ENCODE results near the gene CD177. TPM values are rescaled to one million over a fixed set of nuclear protein-coding genes. Genes with fewer than 3 reads are reported as not detected.
"Not testable (repeated sequence)": the region's sequence is repeated elsewhere in the genome, so short reads cannot be mapped to it uniquely, and the experiment has no call there.

The CD177 gene, protein sequence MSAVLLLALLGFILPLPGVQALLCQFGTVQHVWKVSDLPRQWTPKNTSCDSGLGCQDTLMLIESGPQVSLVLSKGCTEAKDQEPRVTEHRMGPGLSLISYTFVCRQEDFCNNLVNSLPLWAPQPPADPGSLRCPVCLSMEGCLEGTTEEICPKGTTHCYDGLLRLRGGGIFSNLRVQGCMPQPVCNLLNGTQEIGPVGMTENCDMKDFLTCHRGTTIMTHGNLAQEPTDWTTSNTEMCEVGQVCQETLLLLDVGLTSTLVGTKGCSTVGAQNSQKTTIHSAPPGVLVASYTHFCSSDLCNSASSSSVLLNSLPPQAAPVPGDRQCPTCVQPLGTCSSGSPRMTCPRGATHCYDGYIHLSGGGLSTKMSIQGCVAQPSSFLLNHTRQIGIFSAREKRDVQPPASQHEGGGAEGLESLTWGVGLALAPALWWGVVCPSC
- polyA plus RNA-seq (2013, experiment 1 of 2; ENCODE audit: insufficient read length), result not detected
- polyA plus RNA-seq (2013, experiment 2 of 2; ENCODE audit: insufficient read length), result not detected

DNA sequence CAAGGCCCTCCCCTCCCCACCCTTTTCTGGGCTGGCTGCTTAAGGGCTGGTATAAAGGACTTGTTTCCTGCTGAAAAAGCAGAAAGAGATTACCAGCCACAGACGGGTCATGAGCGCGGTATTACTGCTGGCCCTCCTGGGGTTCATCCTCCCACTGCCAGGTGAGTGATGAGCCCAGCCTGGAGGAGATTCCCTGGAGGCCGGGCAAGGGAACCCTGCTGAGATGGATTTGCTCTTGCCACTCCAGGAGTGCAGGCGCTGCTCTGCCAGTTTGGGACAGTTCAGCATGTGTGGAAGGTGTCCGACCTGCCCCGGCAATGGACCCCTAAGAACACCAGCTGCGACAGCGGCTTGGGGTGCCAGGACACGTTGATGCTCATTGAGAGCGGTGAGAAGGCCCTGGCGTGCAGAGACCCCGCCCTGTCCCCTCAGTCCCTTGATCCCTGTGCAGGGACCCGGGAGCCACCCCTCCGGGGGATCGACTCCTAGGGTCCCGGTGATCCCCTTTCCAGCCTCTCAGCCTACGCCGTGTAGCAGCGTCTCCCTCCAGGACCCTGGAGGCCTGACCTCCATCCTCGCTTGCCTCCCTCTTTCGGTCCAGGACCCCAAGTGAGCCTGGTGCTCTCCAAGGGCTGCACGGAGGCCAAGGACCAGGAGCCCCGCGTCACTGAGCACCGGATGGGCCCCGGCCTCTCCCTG is at the start of gene CD177:
Gene CD177, plus strand, starts transcription at position 81 of the 699 bp plus-strand sequence. Its CDS starts 29 bp downstream, at position 110.
- no peak for DNase-seq

DNA sequence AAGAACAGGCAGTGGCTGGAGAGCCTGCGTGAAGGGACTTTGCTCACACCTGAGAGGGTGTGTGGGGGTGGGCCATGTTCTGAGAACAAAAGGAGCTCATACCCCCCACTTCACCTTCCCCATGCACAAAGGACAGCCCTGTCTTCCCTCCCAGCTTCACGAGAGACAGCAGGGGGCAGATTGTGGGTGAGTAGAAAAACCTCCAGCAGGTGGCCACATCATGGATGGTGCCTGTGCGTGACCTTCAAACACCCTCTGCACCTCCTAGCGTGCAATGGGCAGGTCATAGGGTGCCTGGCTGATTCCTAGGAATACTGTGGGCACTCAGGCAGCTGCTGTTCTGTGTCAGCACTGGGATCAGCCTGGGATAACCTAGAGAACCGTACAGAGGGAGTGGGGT is 47.8 kb upstream of the CD177 start:
- DNase-seq, result no peak

DNA sequence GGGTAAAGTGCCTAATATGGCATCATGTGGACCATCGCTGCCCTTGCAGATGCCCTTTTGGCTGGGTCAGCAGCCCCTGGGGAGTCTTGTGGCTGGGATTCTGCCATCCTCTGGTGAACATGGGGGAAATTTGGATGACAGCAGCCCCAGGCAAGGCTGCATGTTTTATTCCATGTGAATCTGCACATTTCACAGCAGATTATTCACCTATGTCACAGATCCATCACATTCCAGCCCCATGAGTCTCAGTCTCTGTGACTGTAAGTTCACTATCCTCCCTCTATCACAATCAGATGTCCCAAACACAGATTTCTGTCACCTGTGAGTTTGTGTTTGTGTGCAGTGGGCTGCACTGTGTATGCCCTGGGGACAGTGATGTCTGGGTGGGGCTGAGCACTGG is 47.4 kb upstream of the CD177 start:
- no peak for DNase-seq

DNA sequence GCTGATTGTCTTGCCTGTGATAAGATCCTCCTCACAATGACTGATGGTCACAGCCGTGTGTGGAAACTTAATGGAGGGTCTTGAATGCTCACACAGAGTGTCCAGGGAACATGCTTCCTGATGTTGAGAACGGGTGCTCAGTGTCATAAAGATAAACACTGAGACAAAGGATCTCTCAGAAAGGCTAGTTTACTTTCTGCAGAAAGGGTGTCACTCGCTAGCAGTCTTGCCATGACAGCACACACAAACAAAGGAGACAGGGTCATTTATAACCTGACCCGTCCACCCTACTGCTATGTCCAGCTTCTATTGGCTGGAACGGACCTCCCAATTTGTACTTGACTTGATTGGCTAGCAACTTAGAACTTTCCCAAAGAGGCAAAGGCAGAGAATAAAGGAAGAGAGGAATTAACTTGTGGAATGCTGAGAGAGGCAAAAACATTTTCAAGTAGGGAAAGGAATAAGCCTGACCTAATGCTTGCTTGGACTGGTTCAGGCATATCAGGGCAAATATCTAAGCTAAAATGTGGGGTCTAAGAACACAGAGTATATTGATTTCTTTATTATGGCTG is 45.2 kb upstream of the CD177 start:
- DNase-seq, result no peak

DNA sequence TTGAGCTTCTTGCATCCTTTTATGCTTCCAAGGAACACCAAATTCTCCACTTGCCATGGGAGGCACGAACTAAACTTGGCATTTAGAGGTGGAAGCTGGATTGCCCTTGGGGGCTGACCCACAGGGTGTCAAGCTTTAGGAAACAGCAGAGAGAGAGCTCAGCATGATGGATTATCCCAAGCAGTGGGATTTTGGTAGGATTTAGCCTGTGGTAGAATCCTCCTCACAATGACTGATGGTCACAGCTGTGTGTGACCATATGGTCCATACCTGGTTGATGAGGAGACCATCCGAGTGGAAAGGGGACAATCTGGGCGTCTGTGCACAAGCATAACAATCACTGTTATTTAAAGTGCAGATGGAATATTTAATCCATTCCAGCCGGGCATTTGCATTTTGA is 44.0 kb upstream of the CD177 start:
- DNase-seq, result no peak

DNA sequence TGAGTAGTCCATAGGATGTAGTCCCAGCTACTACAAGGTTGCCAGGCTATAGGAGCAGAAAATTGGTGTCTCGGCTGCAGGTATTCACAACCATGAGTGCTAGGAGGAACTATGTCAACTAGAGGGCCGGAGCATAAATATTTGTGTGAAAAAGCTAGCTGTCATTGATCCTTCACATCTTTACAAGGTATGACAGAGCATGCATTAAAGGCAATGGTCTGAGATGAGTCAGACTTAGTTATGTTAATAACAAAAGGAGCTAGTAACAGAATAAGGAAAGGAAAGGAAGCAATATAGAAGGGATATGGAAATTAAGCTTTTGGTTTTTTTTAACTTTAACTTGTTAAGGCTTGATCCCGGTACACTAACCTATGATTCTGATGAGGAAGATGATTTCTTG is 43.3 kb upstream of the CD177 start:
- DNase-seq, result no peak

DNA sequence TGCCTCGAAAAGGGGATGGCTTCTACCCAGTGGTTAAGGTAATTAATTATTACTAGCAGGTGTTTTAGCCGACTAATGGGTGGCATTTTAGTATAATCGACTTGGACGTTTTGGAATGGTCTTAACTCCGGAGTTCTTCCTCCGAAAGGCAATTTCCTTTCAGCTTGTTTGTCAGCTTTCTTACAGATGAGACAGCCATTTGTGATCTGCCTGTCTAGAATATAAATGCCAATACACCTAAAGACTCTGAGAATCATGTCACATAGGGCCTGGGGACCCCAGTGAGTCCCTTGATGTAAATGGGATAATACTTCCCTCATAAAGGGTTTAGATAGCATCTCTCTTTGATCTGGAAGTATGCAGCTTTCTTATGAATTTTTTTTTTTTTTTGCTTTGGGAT is 42.2 kb upstream of the CD177 start:
- no peak for DNase-seq

DNA sequence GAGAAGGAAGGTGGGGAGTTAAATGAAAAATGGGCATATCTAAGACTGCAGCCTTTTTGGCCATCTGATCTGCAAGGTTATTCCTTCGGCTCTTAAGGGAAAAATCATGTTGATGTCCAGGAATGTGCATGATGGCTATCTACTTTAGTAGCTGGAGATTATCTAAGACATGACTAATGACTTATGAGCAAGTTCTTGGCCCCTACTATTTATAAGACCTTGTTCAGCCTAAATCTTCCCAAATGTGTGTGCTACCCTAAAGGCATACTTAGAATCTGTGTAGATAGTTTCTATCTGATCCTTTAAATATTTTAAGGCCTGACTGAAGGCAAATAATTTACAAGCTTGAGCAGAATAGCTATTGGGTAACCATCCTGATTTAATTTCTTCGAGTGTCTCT is 41.8 kb upstream of the CD177 start:
- no peak for DNase-seq

DNA sequence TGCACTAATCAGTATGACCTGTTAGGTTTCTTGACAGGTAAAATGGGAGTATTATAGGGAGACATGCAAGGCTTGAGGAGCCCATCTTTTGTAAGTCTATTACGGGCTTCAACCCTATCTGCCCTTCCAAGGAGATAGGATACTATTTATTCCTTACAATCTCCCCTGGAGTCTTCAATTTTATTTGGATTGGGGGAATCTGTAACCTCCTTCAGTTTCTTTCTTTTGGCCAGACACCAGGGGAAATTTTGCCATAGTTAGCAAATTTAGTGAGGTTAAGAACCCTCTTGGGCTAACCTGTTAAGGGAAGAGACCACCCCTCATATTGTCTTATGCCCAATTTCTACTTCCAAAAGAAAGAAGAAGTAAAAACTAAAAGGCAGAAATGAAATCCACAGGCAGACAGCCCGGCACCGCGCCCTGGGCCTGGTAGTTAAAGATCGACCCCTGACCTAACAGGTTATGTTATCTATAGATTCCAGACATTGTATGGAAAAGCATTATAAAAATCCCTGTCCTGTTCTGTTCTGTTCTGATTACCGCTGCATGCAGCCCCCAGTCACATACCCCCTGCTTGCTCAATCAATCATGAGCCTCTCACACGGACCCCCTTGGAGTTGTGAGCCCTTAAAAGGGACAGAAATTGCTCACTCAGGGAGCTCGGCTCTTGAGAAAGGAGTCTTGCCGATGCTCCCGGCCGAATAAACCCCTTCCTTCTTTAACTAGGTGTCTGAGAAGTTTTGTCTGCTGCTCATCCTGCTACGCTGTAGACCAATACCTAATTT is 39.6 kb upstream of the CD177 start:
- DNase-seq, result no peak

DNA sequence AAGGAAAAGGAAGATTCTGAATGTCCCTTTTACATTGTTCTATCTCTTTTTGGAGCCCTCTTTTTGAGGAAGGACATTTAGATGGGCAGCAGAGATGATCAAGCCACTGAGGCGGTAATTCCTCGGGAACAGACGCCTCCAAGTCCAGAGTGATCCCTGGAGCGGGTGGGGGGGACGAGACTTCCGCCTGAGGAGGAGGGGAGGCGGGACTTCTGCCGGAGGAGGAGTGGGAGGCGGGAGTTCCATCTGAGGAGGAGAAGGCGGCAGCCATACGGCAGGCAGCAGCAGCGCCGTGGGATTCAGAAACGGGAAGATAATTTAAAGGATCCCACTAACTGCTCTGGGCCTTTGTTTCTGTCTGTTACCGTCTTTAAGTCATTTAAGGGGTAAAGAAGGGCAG is 37.6 kb upstream of the CD177 start:
- no peak for DNase-seq

DNA sequence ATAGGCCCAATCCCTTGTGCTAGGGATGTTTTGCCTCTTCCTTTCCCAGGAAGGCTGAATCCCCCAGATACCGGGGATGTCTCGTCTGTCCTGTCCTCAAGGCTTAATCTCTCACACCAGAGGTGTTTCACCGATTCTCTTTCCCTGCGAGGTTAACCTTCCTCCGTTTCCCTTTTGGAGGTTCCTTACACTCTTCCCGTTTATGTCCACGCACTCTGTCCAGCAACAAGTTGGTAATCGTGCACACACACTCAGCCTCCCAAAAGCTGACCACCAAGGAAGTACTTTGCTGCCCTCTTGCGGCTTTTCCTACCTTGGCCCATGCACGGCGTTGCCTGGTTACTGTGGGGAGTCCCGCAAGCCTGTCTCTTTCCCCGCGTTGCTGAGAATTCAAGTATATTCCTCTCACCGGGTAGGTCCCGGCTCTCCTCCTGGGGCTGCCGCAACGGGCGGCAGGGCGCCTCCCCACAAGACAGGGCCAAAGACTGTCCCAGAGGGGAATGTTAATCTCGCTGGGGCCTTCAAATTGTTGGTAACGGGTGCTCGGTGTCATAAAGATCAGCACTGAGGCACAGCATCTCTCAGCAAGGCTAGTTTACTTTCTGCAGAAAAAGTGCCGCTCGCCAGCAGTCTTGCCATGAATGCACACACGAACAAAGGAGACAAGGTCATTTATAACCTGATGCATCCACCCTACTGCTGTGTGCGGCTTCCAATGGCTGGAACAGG is 36.7 kb upstream of the CD177 start:
- DNase-seq, result peak; percentile 12

DNA sequence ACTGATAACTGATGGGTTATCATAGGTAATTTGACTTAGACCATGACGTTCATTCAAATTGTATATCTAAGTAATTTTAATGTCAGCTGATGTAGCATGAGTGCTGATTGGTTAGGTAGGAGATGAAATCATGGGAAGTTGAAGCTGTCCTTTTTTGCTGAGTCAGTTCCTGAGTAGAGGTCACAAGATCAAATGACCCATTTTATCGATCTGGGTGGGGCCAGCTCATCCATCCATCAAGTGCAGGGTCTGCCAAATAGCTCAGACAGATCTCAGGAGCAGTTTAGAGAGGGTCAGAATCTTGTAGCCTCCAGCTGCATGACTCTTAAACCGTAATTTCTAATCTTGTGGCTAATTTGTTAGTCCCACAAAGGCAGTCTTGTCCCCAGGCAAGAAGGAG is 35.3 kb upstream of the CD177 start:
- DNase-seq, result no peak

DNA sequence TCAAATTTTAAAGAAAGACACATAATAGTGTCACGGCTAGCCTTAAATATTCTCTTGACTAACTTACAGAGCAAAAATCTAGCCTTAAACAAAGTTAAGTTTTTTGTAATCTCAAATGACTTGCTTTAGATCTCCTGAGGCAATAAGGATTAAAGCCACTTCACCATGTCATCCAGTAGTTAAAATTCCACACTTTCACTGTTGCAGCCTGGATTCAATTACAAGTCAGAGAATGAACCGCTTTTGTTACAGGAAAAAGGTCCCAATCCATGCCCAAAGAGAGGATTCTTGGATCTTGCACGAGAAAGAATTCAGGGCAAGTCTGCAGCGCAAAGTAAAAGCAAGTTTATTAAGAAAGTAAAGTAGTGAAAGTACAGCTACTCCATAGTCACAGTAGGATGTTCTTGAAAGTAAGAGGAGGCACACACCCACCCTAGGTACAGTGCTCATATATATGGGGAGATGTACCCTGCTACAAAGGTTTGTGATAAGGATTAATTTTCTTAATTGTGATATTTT is 34.6 kb upstream of the CD177 start:
- DNase-seq, result no peak

DNA sequence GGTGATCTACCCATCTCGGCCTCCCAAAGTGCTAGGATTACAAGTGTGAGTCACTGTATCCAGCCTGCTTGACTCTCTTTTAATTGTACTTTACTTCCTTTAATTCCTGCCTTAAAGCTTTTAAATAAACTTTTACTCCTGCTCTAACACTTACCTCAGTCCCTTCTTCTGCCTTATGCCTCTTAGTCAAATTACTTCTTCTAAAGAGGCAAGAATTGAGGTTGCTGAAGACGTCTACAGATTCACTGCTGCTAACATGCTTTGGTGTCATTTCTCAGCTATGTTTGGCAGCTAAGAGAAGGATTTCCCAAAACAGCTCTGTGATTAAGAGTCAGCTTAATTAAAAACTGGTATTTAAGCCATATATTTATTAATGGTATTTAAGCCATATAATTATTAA is 32.9 kb upstream of the CD177 start:
- no peak for DNase-seq

DNA sequence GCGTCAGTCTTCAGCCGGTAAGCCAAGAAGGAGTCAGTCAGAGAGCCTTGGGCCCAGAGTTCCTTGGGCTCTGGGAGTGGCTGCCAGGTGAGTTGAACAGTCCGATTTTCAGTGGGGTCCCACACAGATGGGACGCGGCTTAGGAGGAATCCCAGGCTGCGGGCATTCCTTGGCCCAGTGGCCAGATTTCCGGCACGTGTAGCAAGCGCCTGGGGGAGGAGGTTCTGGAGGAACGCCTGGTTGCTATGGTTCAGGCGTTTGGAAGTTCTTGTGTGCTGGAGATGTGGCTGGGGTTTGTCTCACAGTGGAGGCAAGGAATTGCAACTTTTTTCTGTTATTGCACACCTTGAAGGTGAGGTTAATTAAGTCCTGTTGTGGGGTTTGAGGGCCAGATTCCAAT is 26.7 kb upstream of the CD177 start:
- not testable (repeated sequence) for DNase-seq

DNA sequence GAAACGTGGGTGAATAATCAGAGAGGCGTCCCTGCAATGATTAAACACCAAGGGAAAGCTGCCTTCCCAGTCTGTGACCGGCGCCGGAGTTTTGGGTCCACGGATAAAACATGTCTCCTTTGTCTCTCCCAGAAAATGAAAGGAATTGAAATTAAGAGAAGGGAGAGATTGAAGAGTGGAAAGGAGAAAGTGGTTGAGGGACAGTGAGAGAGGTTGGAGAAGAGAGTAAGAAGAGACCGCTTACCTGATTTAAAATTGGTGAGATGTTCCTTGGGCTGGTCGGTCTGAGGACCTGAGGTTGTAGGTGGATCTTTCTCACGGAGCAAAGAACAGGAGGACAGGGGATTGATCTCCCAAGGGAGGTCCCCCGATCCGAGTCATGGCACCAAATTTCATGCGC is 24.9 kb upstream of the CD177 start:
- not testable (repeated sequence) for DNase-seq

DNA sequence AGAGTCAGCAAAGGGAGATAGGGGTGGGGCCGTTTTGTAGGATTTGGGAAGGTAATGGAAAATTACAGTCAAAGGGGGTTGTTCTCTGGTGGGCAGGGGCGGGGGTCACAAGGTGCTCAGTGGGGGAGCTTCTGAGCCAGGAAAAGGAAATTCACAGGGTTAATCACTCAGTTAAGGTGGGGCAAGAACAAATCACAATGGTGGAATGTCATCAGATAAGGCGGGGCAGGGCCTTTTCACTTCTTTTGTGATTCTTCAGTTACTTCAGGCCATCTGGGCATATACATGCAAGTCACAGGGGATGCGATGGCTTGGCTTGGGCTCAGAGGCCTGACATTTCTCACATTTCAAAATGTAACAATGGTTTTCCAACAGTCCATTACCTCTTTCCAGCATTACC is 24.4 kb upstream of the CD177 start:
- not testable (repeated sequence) for DNase-seq

DNA sequence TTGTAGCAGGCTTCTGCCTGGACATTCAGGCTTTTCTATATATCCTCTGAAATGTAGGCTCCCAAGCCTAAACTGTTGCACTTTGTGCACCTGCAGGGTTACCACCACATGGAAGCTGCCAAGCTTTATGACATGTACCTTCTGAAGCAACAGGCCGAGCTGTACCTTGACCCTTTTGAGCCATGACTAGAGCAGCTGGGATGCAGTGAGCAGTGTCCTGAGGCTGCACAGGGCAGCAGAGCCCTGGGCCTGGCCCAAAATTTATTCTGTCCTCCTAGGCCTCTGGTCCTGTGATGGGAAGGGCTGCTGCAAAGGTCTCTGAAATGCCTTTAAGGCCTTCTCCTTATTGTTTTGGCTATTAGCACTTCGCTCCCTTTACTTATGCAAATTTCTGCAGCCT is 23.5 kb upstream of the CD177 start:
- DNase-seq, result no peak

DNA sequence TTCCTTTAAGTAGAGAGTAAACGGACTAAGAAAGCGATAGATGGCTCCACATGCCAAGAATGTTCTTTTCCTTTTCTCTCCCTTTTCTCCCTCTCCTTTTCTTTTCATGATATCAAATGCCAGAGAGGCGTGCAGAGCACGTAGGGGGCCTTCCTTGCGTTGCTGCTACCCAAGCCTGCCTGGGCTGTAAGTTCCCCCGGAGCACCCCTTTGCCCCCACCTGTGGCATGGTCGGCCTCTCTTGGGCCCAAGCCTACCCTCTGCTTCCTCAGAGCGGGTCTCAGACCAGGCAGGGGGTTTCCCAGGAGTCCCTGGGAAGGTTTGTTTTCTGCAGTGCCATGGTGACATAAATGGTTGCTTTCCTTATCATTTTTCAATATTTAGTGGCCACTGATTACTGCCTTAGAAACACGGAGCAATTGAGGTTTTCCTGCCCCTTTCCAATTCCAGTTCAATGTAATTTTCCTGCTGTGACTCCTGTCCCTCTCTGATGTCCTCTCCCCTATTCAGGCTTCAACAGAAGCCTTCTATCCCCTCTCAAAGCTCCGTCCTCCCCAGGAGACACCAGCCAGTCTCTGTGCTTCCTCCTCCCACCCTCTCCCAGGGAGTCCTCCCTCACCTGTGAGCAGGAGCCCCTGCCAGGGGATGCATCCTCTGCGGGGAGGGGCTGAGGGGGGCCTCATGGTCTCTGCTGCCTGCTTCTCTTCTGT is 22.6 kb upstream of the CD177 start:
- no peak for DNase-seq

DNA sequence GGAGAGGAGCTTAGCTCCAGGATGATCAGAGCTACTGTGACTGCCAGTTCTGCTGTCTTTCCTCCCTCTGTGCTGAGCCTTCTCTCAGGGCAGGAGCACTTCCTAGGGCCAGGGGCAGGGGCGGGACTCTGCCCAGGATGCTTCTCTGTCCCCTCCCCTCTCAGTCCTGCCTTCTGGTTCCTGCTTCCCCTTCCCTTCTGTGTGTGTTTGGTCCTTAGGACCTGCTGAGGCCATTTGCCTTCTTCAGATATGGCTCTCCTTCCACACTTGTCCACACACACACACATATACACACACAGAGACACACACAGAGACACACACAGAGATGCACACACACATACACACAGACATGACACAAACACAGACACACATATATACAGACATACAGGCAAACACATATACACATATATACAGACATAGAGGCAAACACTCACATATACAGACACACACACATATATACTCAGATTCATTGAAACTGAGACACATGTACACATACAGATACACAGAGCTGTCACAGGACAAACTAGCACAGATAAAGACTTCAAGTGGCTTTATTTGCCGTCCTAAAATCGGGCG is 22.0 kb upstream of the CD177 start:
- no peak for DNase-seq

Measured in fibroblast of skin of back (primary cell).